MM.1S (cell line): ENCODE results near the gene TMPRSS6.

ENCODE experiments used
- CTCF ChIP-seq: fragments of 300-600 bp; sonication (generic); IDR thresholded peaks from 2 replicates; pipeline ENCODE4 v1.5.1; 2016; ENCODE audit warnings: antibody characterized with exemption, low read length, mixed read lengths
- EZH2 ChIP-seq: fragments of 300-600 bp; sonication (generic); optimal IDR thresholded peaks from 2 replicates; pipeline ENCODE3; 2017; ENCODE audit warnings: low read depth, mild to moderate bottlenecking, antibody characterized with exemption, low read length, mixed read lengths
- EZH2phosphoT487 ChIP-seq: fragments of 300-600 bp; sonication (generic); IDR thresholded peaks from 2 replicates; pipeline ENCODE4 v1.6.1; 2018; ENCODE audit warnings: antibody characterized with exemption, low read length

- TF ChIP-seq CTCF (no peak), EZH2 (no peak), EZH2phosphoT487 (no peak)
These were observed 35.9 kb upstream of the TMPRSS6 start for GRCh38 chr22:37145180-37146050.
